Stimulated activated effector memory CD8-positive, alpha-beta T cell treated with anti-CD3 and anti-CD28 coated beads, Interleukin-12 subunit alpha, Interleukin-12 subunit beta, amount 100 ng/mL, for 72 hours (primary cell): ENCODE measurements around the gene VAPA.
"Not testable (repeated sequence)": the region's sequence is repeated elsewhere in the genome, so short reads cannot be mapped to it uniquely, and the experiment has no call there.

Experiments
- ATAC-seq: fragments of 150-1000 bp; cut with Tn5 transposase; 2 replicates; pipeline ENCODE4 v1.10.0; 2021
- DNase-seq, 2 donors: peaks; one replicate each; pipeline ENCODE4 v3.0.0; 2021 to 2022; ENCODE audit warnings: low spot score in 2 of 2
- H3K27ac Mint-ChIP-seq: one replicate; pipeline ENCODE4 v1.8.0; 2022; ENCODE audit warnings: mild to moderate bottlenecking, mixed read lengths
- H3K36me3 Mint-ChIP-seq: one replicate; pipeline ENCODE4 v1.8.0; 2022; ENCODE audit warnings: mild to moderate bottlenecking, mixed read lengths
- H3K4me1 Mint-ChIP-seq: one replicate; pipeline ENCODE4 v1.8.0; 2022; ENCODE audit warnings: mixed read lengths
- H3K4me3 Mint-ChIP-seq: one replicate; pipeline ENCODE4 v1.8.0; 2022; ENCODE audit warnings: mild to moderate bottlenecking, mixed read lengths
- H3K9me3 Mint-ChIP-seq: one replicate; pipeline ENCODE4 v1.8.0; 2022; ENCODE audit warnings: mixed read lengths

The VAPA gene

DNA sequence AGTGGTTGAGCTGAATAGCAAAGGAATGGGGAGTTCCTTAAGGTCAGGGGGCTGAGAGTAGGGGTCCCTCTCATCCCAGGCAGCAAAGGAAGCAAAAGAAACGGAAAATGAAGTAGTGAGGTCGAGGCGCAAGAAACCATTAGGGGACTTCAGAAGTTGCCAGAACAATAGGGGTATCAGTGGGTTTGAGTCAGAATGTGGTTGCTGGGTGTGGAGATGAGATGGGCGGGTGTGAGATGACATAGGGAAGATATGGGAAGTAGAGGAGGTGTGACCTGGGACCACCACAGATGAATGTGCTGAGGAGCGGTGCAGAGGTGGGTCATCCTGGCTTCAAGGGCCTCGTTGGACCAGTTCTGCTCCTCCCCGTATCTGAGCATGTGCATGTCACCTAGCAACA, 13.1 kb upstream of the VAPA start:
- H3K4me1 Mint-ChIP-seq: no peaks in the 10 kb centered on the region
- DNase-seq (no peak), ATAC-seq (peak; percentile 55)
- no peak overlapping the region for H3K27ac Mint-ChIP-seq
- no peaks in the 10 kb centered on the region for H3K36me3 Mint-ChIP-seq
- H3K4me3 Mint-ChIP-seq: no peak overlapping the region
- H3K9me3 Mint-ChIP-seq: no peaks in the 10 kb centered on the region

DNA sequence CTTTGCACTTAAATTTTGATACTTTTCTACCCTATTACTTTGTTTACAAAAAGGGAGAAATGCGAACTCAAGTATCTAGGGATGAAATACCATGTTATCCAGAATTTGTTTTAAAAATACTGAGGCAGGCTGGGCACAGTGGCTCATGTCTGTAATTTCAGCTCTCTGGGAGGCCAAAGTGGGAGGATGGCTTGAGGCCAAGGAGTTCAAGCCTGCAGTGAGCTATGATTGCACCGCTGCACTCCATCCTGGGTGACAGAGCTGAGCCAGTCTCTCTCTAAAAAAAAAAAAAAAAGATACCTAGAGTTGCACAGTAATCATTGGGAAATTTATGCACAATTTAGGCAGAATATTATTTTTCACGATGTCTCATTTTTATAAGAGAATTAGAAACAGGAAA, 12.4 kb upstream of the VAPA start:
- Mint-ChIP-seq H3K9me3 (no peaks in the 10 kb centered on the region), H3K36me3 (no peaks in the 10 kb centered on the region), H3K27ac (no peak overlapping the region), H3K4me3 (no peak overlapping the region), H3K4me1 (no peaks in the 10 kb centered on the region)
- DNase-seq (no peak), ATAC-seq (no peak)

DNA sequence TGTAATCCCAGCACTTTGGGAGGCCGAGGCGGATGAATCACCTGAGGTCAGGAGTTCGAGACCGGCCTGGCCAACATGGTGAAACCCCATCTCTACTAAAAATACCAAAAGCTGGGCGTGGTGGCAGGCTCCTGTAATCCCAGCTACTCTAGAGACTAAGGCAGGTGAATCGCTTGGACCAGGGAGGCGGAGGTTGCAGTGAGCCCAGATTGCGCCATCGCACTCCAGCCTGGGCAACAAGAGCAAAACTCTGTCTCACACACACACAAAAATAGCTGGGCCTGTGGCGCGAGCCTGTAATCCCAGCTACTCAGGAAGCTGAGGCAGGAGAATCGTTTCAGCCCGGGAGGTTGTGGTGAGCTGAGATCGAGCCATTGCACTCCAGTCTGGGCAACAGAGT, 11.6 kb upstream of the VAPA start:
- not testable (repeated sequence) for ATAC-seq, H3K4me3 Mint-ChIP-seq, DNase-seq, H3K4me1 Mint-ChIP-seq, H3K9me3 Mint-ChIP-seq, H3K36me3 Mint-ChIP-seq, H3K27ac Mint-ChIP-seq

DNA sequence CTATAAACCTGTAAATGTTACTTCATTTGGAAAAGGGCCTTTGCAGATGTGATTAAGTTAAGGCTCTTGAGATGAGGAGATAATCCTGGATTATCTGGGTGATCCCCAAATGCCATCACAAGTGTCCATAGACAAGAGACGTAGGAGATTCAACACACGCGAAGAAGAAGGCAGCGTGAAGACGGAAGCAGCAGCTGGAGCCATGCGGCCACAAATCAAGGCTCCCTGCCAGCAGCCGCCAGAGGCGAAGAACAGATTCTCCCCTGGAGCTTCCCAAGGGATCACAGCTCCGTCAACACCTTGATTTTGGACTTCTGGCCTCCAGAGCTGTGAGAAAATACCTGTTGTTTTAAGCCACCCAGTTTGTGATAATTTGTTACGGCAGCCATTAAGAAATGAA, 11.0 kb upstream of the VAPA start:
- Mint-ChIP-seq H3K4me3 (no peak overlapping the region), H3K4me1 (no peaks in the 10 kb centered on the region), H3K36me3 (no peaks in the 10 kb centered on the region), H3K9me3 (no peaks in the 10 kb centered on the region), H3K27ac (no peak overlapping the region)
- DNase-seq: no peak
- ATAC-seq: no peak

DNA sequence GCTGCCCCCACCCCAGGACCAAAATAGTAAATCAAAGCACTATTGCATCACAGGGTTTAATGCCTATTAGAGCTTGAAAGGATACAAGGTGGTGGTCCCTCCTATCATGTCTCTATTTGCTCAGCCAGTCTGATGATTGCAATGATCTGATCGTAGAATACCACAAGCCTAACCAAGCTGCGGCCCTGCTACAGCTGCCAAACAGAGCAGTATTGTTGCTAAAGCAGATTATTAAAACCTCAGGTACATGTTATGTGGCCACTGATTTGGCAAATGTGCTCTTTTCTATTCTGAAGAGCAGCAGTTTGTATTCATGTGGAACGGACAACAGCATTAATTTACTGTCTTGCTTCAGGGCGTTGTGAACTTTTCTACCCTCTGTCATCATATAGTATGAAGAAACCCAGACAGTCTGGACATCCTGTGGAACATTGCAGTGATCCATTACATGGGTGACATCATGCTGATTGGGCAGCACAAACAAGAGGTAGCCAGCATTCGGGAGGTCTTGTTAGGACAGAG, 8.4 kb upstream of the VAPA start:
- DNase-seq: no peak
- H3K36me3 Mint-ChIP-seq: no peaks in the 10 kb centered on the region
- ATAC-seq: no peak
- no peaks in the 10 kb centered on the region for H3K9me3 Mint-ChIP-seq
- H3K4me3 Mint-ChIP-seq: no peak overlapping the region
- H3K27ac Mint-ChIP-seq: no peak overlapping the region
- H3K4me1 Mint-ChIP-seq: no peaks in the 10 kb centered on the region

DNA sequence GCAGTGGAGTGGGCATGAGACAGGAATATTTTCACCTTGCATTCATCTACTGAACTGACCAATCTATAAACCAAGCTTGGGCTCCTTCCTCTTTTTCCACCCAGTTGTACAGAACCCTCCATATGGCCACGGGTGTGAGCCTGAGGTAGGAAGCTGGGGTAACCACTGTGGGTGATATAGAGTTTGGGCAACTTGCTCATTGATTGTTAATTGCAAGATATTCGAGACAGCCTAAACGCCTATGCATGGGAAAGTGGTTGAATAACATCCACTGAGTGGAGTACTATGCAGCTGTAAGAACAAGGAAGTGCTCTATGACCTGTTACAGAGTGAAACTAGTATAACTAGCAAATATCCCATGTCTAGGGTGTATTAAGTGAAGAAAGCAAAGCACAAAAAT, 7.3 kb upstream of the VAPA start:
- Mint-ChIP-seq H3K9me3 (no peaks in the 10 kb centered on the region), H3K27ac (no peak overlapping the region), H3K4me1 (no peaks in the 10 kb centered on the region), H3K36me3 (no peaks in the 10 kb centered on the region), H3K4me3 (no peak overlapping the region)
- ATAC-seq: peak; percentile 13
- no peak for DNase-seq

- no peak for DNase-seq
- Mint-ChIP-seq H3K27ac (no peak overlapping the region), H3K4me3 (no peak overlapping the region), H3K4me1 (peaks cover under 1% of the 10 kb centered on the region), H3K9me3 (no peaks in the 10 kb centered on the region), H3K36me3 (no peaks in the 10 kb centered on the region)
- no peak for ATAC-seq
Measured at GRCh38 chr18:9907867-9908266, 5.9 kb upstream of the VAPA start.

- peaks cover 14% of the 10 kb centered on the region for H3K36me3 Mint-ChIP-seq
- H3K4me1 Mint-ChIP-seq: peaks cover 8% of the 10 kb centered on the region
- H3K27ac Mint-ChIP-seq: no peak overlapping the region
- no peaks in the 10 kb centered on the region for H3K9me3 Mint-ChIP-seq
- H3K4me3 Mint-ChIP-seq: no peak overlapping the region
- ATAC-seq (no peak), DNase-seq (no peak)
Measured at GRCh38 chr18:9910071-9910470, 3.7 kb upstream of the VAPA start.

DNA sequence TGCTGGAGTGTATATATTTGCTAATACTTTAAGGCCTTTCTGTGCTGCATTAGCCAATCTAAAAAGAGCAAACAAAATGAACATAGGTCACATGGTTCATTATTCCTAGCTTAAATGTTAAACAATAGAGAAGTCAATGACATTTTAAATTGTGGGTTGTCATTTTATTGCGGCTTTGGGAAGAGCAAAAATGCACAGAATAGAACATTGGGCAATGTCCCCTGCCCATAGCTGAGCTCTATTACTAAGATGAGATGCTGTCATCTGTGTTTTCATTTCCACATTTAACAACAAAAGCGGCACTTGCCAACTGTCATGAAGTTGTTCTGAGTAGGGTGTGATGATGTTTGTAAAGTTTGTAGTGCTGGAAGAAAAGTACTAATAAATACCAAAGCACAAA, 3.2 kb upstream of the VAPA start:
- Mint-ChIP-seq H3K4me1 (peaks cover 14% of the 10 kb centered on the region), H3K4me3 (no peak overlapping the region)
- no peak for DNase-seq

DNA sequence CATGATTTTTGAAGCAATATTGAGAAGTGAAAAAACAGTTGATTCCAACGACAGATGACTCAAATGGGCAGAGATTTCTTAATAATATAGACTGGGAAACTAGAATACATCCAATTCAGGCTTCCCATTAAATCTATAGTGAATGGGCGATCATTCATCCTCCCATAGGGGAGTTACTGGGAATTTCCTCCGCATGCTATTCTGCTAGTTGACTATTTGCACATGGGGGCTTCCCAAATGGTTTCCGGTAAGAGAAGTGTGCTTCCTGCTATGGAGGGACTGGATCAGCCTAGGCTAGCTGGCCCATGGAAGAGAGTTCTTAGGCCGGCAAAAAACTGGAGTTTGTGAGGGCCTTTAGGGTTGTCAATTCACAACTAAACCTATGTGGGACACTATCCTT, 2.6 kb upstream of the VAPA start:
- Mint-ChIP-seq H3K27ac (no peak overlapping the region), H3K4me3 (no peak overlapping the region), H3K9me3 (no peaks in the 10 kb centered on the region), H3K36me3 (peaks cover 20% of the 10 kb centered on the region), H3K4me1 (peaks cover 20% of the 10 kb centered on the region)
- ATAC-seq (no peak), DNase-seq (no peak)

More for the DNA sequence above, 3.2 kb upstream of the VAPA start:
- Mint-ChIP-seq H3K36me3 (peaks cover 17% of the 10 kb centered on the region), H3K27ac (no peak overlapping the region), H3K9me3 (no peaks in the 10 kb centered on the region)
- ATAC-seq: no peak

- DNase-seq, H3K4me3 Mint-ChIP-seq, ATAC-seq, H3K9me3 Mint-ChIP-seq, H3K27ac Mint-ChIP-seq: not testable (repeated sequence)
- Mint-ChIP-seq H3K4me1 (peaks cover 24% of the 10 kb centered on the region), H3K36me3 (peaks cover 21% of the 10 kb centered on the region)
Measured at GRCh38 chr18:9912285-9912684, 1.5 kb upstream of the VAPA start.

GRCh38 chr18:9913151-9913525, 678 bp upstream of the VAPA start:
- no peak for ATAC-seq
- peaks cover 21% of the 10 kb centered on the region for H3K36me3 Mint-ChIP-seq
- peak overlapping the region; percentile 84 for H3K27ac Mint-ChIP-seq
- no peak for DNase-seq
- peaks cover 24% of the 10 kb centered on the region for H3K4me1 Mint-ChIP-seq
- peak overlapping the region; percentile 79 for H3K4me3 Mint-ChIP-seq
- no peaks in the 10 kb centered on the region for H3K9me3 Mint-ChIP-seq

- H3K9me3 Mint-ChIP-seq: no peaks in the 10 kb centered on the region
- DNase-seq (no peak), ATAC-seq (no peak)
- peak overlapping the region; percentile 84 for H3K27ac Mint-ChIP-seq
- peaks cover 21% of the 10 kb centered on the region for H3K36me3 Mint-ChIP-seq
- H3K4me1 Mint-ChIP-seq: peaks cover 24% of the 10 kb centered on the region
- H3K4me3 Mint-ChIP-seq: peak overlapping the region; percentile 79
Measured at GRCh38 chr18:9914334-9914583, 443 bp downstream of the VAPA start.

DNA sequence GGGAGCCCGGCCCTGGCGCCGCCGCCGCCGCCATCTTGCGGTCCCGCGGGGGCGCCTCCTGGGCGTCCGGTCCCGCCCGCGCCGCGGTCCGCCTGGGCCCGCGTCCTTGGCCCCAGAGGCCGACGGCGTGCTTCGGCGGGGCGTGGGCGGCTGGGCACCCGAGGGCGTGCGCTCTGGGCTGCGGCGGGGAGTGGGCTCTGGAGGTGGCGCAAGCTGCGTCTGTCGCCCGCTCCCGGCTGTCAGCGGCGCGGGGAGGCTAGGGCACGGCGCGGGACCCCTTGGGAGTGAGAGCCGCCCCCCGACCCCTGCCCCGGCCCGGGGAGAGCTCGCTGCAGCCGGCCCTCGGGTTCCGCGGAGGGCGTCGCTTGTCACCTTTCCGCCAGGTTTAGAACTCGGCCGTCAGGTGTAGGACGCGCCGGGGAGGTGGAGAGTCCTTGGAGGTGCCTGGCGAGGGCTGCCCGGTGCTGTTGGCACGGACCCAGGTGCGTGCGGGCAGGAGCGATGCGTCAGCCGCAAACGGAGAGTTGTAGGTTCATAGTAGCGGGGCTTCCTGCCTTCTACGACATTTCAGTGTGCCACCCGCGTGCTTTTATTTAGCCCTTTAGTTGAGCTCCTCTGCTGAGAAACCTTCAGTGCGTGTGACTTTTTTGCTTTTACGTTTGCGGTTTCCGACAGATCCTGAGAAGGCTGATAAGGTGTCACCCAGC, 921 bp downstream of the VAPA start:
- DNase-seq: peak; percentile 69 to 85
- H3K4me3 Mint-ChIP-seq: peak overlapping the region; percentile 79

GRCh38 chr18:9915291-9916076, 1.7 kb downstream of the VAPA start:
- Mint-ChIP-seq H3K9me3 (no peaks in the 10 kb centered on the region), H3K4me1 (peaks cover 24% of the 10 kb centered on the region)

More for the DNA sequence above, 921 bp downstream of the VAPA start:
- Mint-ChIP-seq H3K4me1 (peaks cover 24% of the 10 kb centered on the region), H3K9me3 (no peaks in the 10 kb centered on the region), H3K27ac (peak overlapping the region; percentile 86), H3K36me3 (peaks cover 21% of the 10 kb centered on the region)
- peak; percentile 53 for ATAC-seq

GRCh38 chr18:9916077-9916639, 2.3 kb downstream of the VAPA start:
- Mint-ChIP-seq H3K36me3 (peaks cover 21% of the 10 kb centered on the region), H3K4me3 (peak overlapping the region; percentile 79), H3K27ac (peak overlapping the region; percentile 86), H3K9me3 (no peaks in the 10 kb centered on the region), H3K4me1 (peaks cover 24% of the 10 kb centered on the region)
- no peak for DNase-seq
- ATAC-seq: no peak

More at GRCh38 chr18:9915291-9916076, 1.7 kb downstream of the VAPA start:
- H3K36me3 Mint-ChIP-seq: peaks cover 21% of the 10 kb centered on the region
- no peak for ATAC-seq
- peak overlapping the region; percentile 86 for H3K27ac Mint-ChIP-seq
- DNase-seq: no peak
- H3K4me3 Mint-ChIP-seq: peak overlapping the region; percentile 79
